SK-N-MC (cell line): ENCODE results near the gene EN2.

Experiments
- EZH2 ChIP-seq: fragments of 200-600 bp; sonication (generic); IDR thresholded peaks from one replicate; pipeline ENCODE4 v1.6.1; 2017; ENCODE audit warnings: antibody characterized with exemption
- POLR2AphosphoS5 ChIP-seq: IDR thresholded peaks from 2 replicates; pipeline ENCODE4 v1.6.1; 2012; ENCODE audit warnings: mild to moderate bottlenecking, low read depth, low read length, borderline replicate concordance

DNA sequence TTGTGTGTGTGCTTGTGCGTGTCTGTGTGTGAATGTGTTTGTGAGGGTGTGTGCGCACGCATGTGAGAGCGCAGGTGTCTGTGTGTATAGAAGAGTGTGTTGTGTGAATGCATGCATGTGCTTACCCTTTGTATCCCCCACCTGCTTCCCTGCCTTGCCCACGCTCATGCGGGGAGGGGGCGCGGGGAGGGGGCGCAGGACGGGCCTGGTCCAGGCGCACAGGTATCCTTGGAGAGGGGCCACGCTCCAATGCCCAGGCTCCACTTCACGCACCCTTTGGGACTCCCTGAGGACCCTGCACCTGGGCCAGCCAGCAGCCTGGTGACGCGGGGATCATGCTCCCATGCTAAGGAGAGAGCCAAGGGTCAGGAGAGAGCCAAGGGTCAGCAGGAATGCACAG is 47.9 kb upstream of the EN2 start:
- TF ChIP-seq POLR2AphosphoS5: no peak
- TF ChIP-seq EZH2: no peak
